Measurements from ENCODE around the gene SGO1.
"Not testable (repeated sequence)": the region's sequence is repeated elsewhere in the genome, so short reads cannot be mapped to it uniquely, and the experiment has no call there.

The SGO1 gene

GRCh38 chr3:20218215-20218614 lies 32.2 kb upstream of the SGO1 start:
- H3K4me3 ChIP-seq (ENCODE audit: low read depth, low read length), result no peak overlapping the region
- TF ChIP-seq CTCF (IDR thresholded peaks at IDR 0.05; ENCODE audit: low read depth, low read length), result no peak

- no peak for TF ChIP-seq CTCF (IDR thresholded peaks at IDR 0.05; ENCODE audit: low read depth, low read length)
- no peak overlapping the region for H3K4me3 ChIP-seq (ENCODE audit: low read depth, low read length)
Measured at GRCh38 chr3:20215636-20216035, 29.6 kb upstream of the SGO1 start.

- not testable (repeated sequence) for H3K4me3 ChIP-seq (ENCODE audit: low read depth, low read length)
Measured at GRCh38 chr3:20213491-20213890, 27.5 kb upstream of the SGO1 start.

- H3K4me3 ChIP-seq (ENCODE audit: low read depth, low read length), result not testable (repeated sequence)
Measured at GRCh38 chr3:20207945-20208344, 21.9 kb upstream of the SGO1 start.

- not testable (repeated sequence) for H3K4me3 ChIP-seq (ENCODE audit: low read depth, low read length)
Measured at GRCh38 chr3:20205898-20206297, 19.9 kb upstream of the SGO1 start.

GRCh38 chr3:20201143-20201542 lies 15.1 kb upstream of the SGO1 start:
- no peak for TF ChIP-seq CTCF (IDR thresholded peaks at IDR 0.05; ENCODE audit: low read depth, low read length)
- H3K4me3 ChIP-seq (ENCODE audit: low read depth, low read length), result no peak overlapping the region

GRCh38 chr3:20197775-20198174 lies 11.8 kb upstream of the SGO1 start:
- no peak overlapping the region for H3K4me3 ChIP-seq (ENCODE audit: low read depth, low read length)
- TF ChIP-seq CTCF (IDR thresholded peaks at IDR 0.05; ENCODE audit: low read depth, low read length), result no peak

- no peak overlapping the region for H3K4me3 ChIP-seq (ENCODE audit: low read depth, low read length)
- TF ChIP-seq CTCF (IDR thresholded peaks at IDR 0.05; ENCODE audit: low read depth, low read length), result no peak
Measured at GRCh38 chr3:20194793-20195460, 8.9 kb upstream of the SGO1 start.

- no peak for TF ChIP-seq CTCF (IDR thresholded peaks at IDR 0.05; ENCODE audit: low read depth, low read length)
- no peak overlapping the region for H3K4me3 ChIP-seq (ENCODE audit: low read depth, low read length)
Measured at GRCh38 chr3:20190991-20191390, 5.0 kb upstream of the SGO1 start.

Measured in WI38 (cell line).